ENCODE measurements around the gene FTCD.

DNA sequence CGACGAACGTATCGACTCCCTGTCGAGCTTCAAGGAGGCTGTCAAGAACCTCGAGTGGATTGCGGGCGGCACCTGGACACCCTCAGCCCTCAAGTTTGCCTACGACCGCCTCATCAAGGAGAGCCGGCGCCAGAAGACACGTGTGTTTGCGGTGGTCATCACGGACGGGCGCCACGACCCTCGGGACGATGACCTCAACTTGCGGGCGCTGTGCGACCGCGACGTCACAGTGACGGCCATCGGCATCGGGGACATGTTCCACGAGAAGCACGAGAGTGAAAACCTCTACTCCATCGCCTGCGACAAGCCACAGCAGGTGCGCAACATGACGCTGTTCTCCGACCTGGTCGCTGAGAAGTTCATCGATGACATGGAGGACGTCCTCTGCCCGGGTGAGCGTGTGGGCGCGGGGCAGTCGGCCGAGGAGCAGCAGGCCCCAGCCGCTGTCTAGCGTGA, 29.5 kb downstream of the FTCD start:
- TF ChIP-seq CTCF (conservative IDR thresholded peaks at IDR 0.05; ENCODE audit: low read depth, low read length) (no peak), FOS (IDR thresholded peaks at IDR 0.05; ENCODE audit: low read depth, low read length) (no peak), POLR2A (IDR thresholded peaks at IDR 0.05; ENCODE audit: low read depth, low read length) (no peak), BHLHE40 (IDR thresholded peaks at IDR 0.05; ENCODE audit: low read depth, low read length) (no peak), MAFK (IDR thresholded peaks at IDR 0.05; ENCODE audit: low read depth, low read length) (no peak), SMC3 (IDR thresholded peaks at IDR 0.05; ENCODE audit: low read depth, low read length) (no peak), CEBPB (IDR thresholded peaks at IDR 0.05; ENCODE audit: low read depth, low read length) (no peak), RCOR1 (IDR thresholded peaks at IDR 0.05; ENCODE audit: insufficient replicate concordance, low read length) (no peak), RAD21 (IDR thresholded peaks at IDR 0.05; ENCODE audit: low read length) (no peak), CHD1 (IDR thresholded peaks at IDR 0.05; ENCODE audit: low read depth, low read length) (no peak), NFE2L2 (IDR thresholded peaks at IDR 0.05; ENCODE audit: low read depth, low read length) (no peak), ELK1 (IDR thresholded peaks at IDR 0.05; ENCODE audit: borderline replicate concordance, low read depth, low read length) (no peak)
- TF ChIP-seq, protein P1, sequence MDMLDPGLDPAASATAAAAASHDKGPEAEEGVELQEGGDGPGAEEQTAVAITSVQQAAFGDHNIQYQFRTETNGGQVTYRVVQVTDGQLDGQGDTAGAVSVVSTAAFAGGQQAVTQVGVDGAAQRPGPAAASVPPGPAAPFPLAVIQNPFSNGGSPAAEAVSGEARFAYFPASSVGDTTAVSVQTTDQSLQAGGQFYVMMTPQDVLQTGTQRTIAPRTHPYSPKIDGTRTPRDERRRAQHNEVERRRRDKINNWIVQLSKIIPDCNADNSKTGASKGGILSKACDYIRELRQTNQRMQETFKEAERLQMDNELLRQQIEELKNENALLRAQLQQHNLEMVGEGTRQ (IDR thresholded peaks at IDR 0.05; ENCODE audit: low read depth, low read length), result no peak
